Fibroblast of the aortic adventitia (primary cell): ENCODE measurements around the gene USP15. TPM values are rescaled to one million over a fixed set of nuclear protein-coding genes. Genes with fewer than 3 reads are reported as not detected.

Experiments used
- DNase-seq: peaks from one replicate; pipeline ENCODE4 v3.0.0-alpha.2; 2010; ENCODE audit warnings: low read depth
- H3K4me3 ChIP-seq: 2 replicates; pipeline ENCODE4 v1.5.1; 2011; ENCODE audit warnings: low read depth, mild to moderate bottlenecking, control low read depth, low read length, moderate library complexity
- CTCF ChIP-seq: IDR thresholded peaks from 2 replicates; pipeline ENCODE4 v1.5.1; 2011; ENCODE audit warnings: mild to moderate bottlenecking, low read length, control low read depth, inconsistent platforms; ENCODE audit not compliant: insufficient read depth
- total RNA-seq: library from RNA; depleted of rRNA; stranded (reverse); fragments of >200 nt; gene quantifications from 2 replicates; pipeline ENCODE4 v1.2.3, GENCODE V29; 2012; ENCODE audit warnings: low replicate concordance

The USP15 gene
- total RNA-seq, 1 donor, result 65.7 TPM

GRCh38 chr12:62290846-62291245 lies 30.6 kb downstream of the USP15 start:
- H3K4me3 ChIP-seq, result no peak overlapping the region
- no peak for TF ChIP-seq CTCF
- DNase-seq, result no peak

- no peak overlapping the region for H3K4me3 ChIP-seq
- no peak for TF ChIP-seq CTCF
These were observed 31.9 kb downstream of the USP15 start for GRCh38 chr12:62291864-62292760.

GRCh38 chr12:62292761-62293344 lies 32.6 kb downstream of the USP15 start:
- no peak overlapping the region for H3K4me3 ChIP-seq
- TF ChIP-seq CTCF, result no peak
- no peak for DNase-seq

More at GRCh38 chr12:62291864-62292760, 31.9 kb downstream of the USP15 start:
- no peak for DNase-seq

GRCh38 chr12:62294378-62294777 lies 34.2 kb downstream of the USP15 start:
- TF ChIP-seq CTCF, result no peak
- DNase-seq, result no peak
- H3K4me3 ChIP-seq, result no peak overlapping the region

- H3K4me3 ChIP-seq, result no peak overlapping the region
- no peak for DNase-seq
- TF ChIP-seq CTCF, result no peak
These were observed 35.8 kb downstream of the USP15 start for GRCh38 chr12:62296001-62296400.

GRCh38 chr12:62297321-62297720 lies 37.1 kb downstream of the USP15 start:
- TF ChIP-seq CTCF, result no peak
- H3K4me3 ChIP-seq, result no peak overlapping the region
- DNase-seq, result no peak
